Osteoblast (primary cell): ENCODE data around the gene PPP1R26. TPM values are rescaled to one million over a fixed set of nuclear protein-coding genes. Genes with fewer than 3 reads are reported as not detected.

Source experiments
- DNase-seq: peaks from one replicate; pipeline ENCODE4 v3.0.0; 2011; ENCODE audit warnings: low spot score, mixed read lengths; ENCODE audit not compliant: insufficient read length; ENCODE audit errors: missing footprints
- H2AFZ ChIP-seq: 2 replicates; pipeline ENCODE4 v1.6.0; 2011; ENCODE audit warnings: mild to moderate bottlenecking, low read length
- H3K27ac ChIP-seq: 2 replicates; pipeline ENCODE4 v1.5.1; 2011; ENCODE audit warnings: mild to moderate bottlenecking, low read depth, low read length, moderate library complexity
- H3K27me3 ChIP-seq: 2 replicates; pipeline ENCODE4 v1.6.0; 2012; ENCODE audit warnings: mild to moderate bottlenecking, control low read depth, inconsistent platforms, low read length, moderate library complexity; ENCODE audit not compliant: insufficient read depth
- H3K36me3 ChIP-seq: 2 replicates; pipeline ENCODE4 v1.5.1; 2011; ENCODE audit warnings: mild to moderate bottlenecking, low read length, control low read depth, moderate library complexity; ENCODE audit not compliant: insufficient read depth
- H3K4me1 ChIP-seq: 2 replicates; pipeline ENCODE4 v1.5.1; 2011; ENCODE audit warnings: mild to moderate bottlenecking, low read length, control low read depth, moderate library complexity; ENCODE audit not compliant: insufficient read depth
- H3K4me2 ChIP-seq: 2 replicates; pipeline ENCODE4 v1.6.0; 2011; ENCODE audit warnings: mild to moderate bottlenecking, low read length; ENCODE audit not compliant: insufficient read depth
- H3K4me3 ChIP-seq: fragments of 200-600 bp; sonication (generic); 3 replicates; pipeline ENCODE4 v1.5.1; 2012; ENCODE audit warnings: mild to moderate bottlenecking, low read length, inconsistent platforms; ENCODE audit not compliant: insufficient read depth
- H3K79me2 ChIP-seq: 2 replicates; pipeline ENCODE4 v1.6.0; 2012; ENCODE audit warnings: mild to moderate bottlenecking, low read length, control low read depth, inconsistent platforms; ENCODE audit not compliant: insufficient read depth
- H3K9me3 ChIP-seq: 2 replicates; pipeline ENCODE4 v1.5.1; 2011; ENCODE audit warnings: low read depth, low read length, control low read depth
- H4K20me1 ChIP-seq: 2 replicates; pipeline ENCODE4 v1.6.0; 2012; ENCODE audit warnings: mild to moderate bottlenecking, low read length, control low read depth; ENCODE audit not compliant: insufficient read depth
- CTCF ChIP-seq: IDR thresholded peaks from 2 replicates; pipeline ENCODE4 v1.5.1; 2011; ENCODE audit warnings: mild to moderate bottlenecking, low read depth, low read length, moderate library complexity; ENCODE audit errors: extremely low read depth
- total RNA-seq: library from RNA; depleted of rRNA; stranded (reverse); fragments of >200 nt; gene quantifications from 2 replicates; pipeline ENCODE4 v1.2.3, GENCODE V29; 2012

PPP1R26 gene
- total RNA-seq, 1 donor = 10.5 TPM

- H3K4me1 ChIP-seq = no peaks in the 10 kb centered on the region
- H4K20me1 ChIP-seq = no peaks in the 10 kb centered on the region
- TF ChIP-seq CTCF = no peak
- peak; percentile 29 for DNase-seq
- H3K4me3 ChIP-seq = no peak overlapping the region
- H2AFZ ChIP-seq = no peak overlapping the region
- no peaks in the 10 kb centered on the region for H3K9me3 ChIP-seq
- no peak overlapping the region for H3K4me2 ChIP-seq
- no peaks in the 10 kb centered on the region for H3K36me3 ChIP-seq
- no peaks in the 10 kb centered on the region for H3K27me3 ChIP-seq
- no peaks in the 10 kb centered on the region for H3K79me2 ChIP-seq
- no peak overlapping the region for H3K27ac ChIP-seq
Measured at GRCh38 chr9:135522137-135522877, 42.7 kb downstream of the PPP1R26 start.

- H3K27me3 ChIP-seq = no peaks in the 10 kb centered on the region
- H3K4me2 ChIP-seq = no peak overlapping the region
- H3K36me3 ChIP-seq = no peaks in the 10 kb centered on the region
- no peak overlapping the region for H2AFZ ChIP-seq
- DNase-seq = no peak
- no peak overlapping the region for H3K27ac ChIP-seq
- H3K79me2 ChIP-seq = no peaks in the 10 kb centered on the region
- H3K4me3 ChIP-seq = no peak overlapping the region
- H3K9me3 ChIP-seq = no peaks in the 10 kb centered on the region
- no peaks in the 10 kb centered on the region for H4K20me1 ChIP-seq
- H3K4me1 ChIP-seq = no peaks in the 10 kb centered on the region
- no peak for TF ChIP-seq CTCF
Measured at GRCh38 chr9:135522931-135523330, 43.3 kb downstream of the PPP1R26 start.

GRCh38 chr9:135523521-135524129 lies 44.0 kb downstream of the PPP1R26 start:
- Histone ChIP-seq H3K79me2 (no peaks in the 10 kb centered on the region), H4K20me1 (no peaks in the 10 kb centered on the region), H2AFZ (no peak overlapping the region), H3K4me1 (no peaks in the 10 kb centered on the region), H3K27ac (no peak overlapping the region), H3K4me3 (no peak overlapping the region), H3K9me3 (no peaks in the 10 kb centered on the region), H3K36me3 (no peaks in the 10 kb centered on the region), H3K27me3 (no peaks in the 10 kb centered on the region), H3K4me2 (no peak overlapping the region)
- no peak for TF ChIP-seq CTCF
- peak; percentile 2 for DNase-seq

- H3K4me3 ChIP-seq = no peak overlapping the region
- H3K36me3 ChIP-seq = no peaks in the 10 kb centered on the region
- no peak for TF ChIP-seq CTCF
- no peaks in the 10 kb centered on the region for H4K20me1 ChIP-seq
- H3K4me2 ChIP-seq = no peak overlapping the region
- H2AFZ ChIP-seq = no peak overlapping the region
- no peaks in the 10 kb centered on the region for H3K27me3 ChIP-seq
- no peaks in the 10 kb centered on the region for H3K9me3 ChIP-seq
- H3K79me2 ChIP-seq = no peaks in the 10 kb centered on the region
- DNase-seq = peak; percentile 64
- no peaks in the 10 kb centered on the region for H3K4me1 ChIP-seq
- no peak overlapping the region for H3K27ac ChIP-seq
Measured at GRCh38 chr9:135524130-135524861, 44.7 kb downstream of the PPP1R26 start.
